ENCODE measurements around the gene ZNF624.

DNA sequence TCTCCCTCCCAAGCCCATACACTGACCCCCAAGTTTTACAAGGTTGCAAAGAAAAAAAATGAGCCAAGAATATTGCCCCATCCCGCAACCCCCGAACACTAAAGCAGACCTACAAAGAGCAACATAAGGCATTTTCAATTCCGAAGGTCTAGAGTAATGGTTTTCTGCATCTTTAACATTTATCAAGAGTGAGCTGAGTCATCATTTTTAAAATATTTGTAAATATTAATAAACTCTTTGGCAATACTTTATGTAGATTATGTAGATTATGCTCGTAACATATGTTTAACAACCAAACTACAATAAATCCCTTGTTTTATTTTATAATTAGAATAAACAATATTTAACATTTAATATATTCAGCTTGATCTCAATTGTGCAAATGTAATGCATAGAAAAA, 1.4 kb downstream of the ZNF624 start:
- TF ChIP-seq, protein P1, sequence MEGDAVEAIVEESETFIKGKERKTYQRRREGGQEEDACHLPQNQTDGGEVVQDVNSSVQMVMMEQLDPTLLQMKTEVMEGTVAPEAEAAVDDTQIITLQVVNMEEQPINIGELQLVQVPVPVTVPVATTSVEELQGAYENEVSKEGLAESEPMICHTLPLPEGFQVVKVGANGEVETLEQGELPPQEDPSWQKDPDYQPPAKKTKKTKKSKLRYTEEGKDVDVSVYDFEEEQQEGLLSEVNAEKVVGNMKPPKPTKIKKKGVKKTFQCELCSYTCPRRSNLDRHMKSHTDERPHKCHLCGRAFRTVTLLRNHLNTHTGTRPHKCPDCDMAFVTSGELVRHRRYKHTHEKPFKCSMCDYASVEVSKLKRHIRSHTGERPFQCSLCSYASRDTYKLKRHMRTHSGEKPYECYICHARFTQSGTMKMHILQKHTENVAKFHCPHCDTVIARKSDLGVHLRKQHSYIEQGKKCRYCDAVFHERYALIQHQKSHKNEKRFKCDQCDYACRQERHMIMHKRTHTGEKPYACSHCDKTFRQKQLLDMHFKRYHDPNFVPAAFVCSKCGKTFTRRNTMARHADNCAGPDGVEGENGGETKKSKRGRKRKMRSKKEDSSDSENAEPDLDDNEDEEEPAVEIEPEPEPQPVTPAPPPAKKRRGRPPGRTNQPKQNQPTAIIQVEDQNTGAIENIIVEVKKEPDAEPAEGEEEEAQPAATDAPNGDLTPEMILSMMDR (IDR thresholded peaks at IDR 0.05) = no peak
- TF ChIP-seq POLR2AphosphoS5 (IDR thresholded peaks at IDR 0.05; ENCODE audit: insufficient read depth in 1 of 2, low read depth in 1 of 2) (no peak), POLR2A (IDR thresholded peaks at IDR 0.05) (no peak)

All from vagina (tissue), 2 donors.